ENCODE results near the gene SPI1.

The SPI1 gene

GRCh38 chr11:47378010-47378835, at the start of gene SPI1:
SPI1 (minus strand) TSS chr11:47378547; CDS start chr11:47378353, 194 bp downstream.
- DNase-seq, result no peak

DNA sequence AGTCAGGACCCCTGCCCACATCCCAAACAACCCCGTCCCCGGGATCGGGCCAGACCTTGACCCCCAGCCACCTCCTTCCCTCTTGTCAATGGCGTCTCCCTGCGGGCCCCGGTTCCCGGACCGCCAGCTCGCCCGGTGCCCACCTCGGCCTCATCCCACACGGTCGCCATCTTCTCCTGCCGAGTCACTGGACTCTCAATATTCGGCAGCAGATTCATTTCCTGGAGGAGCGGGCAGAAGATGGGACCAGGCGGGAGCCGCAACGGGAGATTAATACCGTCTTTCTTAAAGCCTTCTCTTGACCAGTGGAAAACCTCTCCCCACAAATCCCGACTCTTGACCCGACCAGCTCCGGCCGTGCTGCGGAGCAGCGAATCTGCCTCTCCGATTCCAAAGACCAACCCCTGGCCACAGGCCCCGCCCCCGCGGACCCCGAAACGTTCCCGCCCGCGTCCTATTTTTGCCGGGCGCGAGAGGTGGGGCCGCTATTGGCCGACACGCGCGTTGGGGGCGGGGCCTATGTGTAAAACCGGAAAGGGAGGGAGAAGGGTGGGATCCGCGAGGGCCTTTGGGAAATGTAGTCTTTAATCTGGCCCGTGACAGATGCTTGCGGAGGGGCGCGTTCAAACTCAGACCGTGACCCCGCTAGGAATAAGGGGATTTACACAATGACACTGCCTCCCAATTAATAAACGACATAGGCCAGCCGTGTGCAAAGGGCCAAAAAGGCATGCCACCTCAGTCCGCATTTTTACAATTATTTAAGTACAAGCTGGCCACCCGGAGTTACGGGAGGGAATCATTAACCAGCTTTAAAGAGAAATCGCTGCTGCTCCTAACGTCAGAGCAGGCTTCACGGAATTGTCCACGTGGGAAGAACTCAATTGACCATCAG, 48.0 kb upstream of the SPI1 start, which contains the start of gene PSMC3:
Gene PSMC3, minus strand, starts transcription at position 378 of the 895 bp plus-strand sequence. Its CDS starts 160 bp downstream, at position 218.
- DNase-seq, result peak; percentile 98

DNA sequence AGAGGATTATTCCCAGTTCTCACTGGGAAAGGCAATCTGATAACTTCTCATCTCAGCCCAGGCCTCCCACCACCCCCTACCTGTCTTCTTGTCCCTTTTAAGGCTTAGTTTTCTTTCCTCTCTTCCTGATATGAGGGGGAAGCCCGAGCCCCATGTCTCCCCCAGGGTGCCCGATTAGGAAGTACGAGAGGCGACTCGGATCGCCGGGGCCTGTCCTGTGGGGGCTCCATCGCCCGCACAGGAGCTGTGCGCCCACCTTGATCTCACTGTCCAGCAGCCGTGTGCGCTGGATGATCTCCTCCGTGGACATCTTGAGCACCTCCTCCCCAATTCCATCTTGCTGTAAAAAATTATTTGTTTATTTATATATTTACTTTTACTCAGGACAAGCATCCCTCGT, 47.3 kb upstream of the SPI1 start:
- no peak for DNase-seq

DNA sequence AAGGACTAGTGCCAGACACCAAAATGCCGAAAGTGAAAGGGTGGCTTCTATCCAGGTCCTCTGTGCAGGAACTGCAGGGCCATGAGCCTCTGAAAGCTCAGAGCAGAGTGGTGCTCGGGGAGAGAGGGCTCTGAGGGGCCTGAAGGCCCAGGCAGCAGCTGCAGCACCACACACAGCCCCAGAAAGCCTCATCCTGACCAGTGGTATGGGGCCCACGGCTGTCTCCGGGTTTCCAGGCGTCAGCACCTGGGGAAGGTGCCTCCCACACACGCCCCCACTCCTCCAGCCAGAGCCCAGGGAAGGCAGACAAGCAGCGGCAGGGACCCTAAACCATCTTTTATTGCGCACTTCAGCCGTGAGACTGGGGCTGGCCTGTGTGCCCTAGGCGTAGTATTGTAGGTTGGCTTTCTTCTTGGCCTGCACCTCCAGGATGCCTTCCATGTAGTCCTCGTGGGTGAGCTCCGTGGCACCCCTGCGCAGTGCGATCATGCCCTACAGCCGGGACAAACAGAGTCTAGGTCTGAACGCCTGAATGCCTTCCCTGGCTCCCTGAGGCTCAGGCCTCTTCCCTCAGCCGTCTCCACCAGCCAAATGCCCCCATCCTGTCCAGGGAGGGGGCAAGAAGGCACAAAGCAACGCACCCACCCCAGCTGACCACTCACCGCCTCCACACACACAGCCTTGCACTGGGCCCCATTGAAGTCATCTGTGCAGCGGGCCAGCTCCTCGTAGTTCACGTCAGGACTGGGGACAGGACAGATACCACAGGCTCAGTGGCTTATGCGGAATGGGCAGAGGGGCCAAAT, 40.3 kb upstream of the SPI1 start:
- no peak for DNase-seq

DNA sequence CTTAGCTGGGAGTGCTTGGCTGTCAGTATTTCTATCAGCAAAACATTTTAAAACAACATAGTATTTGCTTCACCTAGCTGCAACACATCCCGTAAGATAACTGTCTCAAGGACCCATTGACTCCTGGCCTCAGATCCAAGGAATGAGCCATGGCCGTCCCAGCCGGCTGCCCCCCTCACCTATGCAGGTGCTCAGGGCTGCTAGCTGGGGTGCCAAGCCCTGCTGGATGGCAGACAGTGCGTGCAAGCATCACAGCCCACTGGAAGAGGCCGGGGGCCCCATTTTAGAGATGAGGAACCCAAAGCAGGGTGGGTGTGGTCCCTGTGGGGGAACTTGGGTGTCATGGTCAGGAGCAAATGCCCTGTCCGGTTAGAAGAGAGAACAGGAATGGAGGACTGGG, 39.4 kb upstream of the SPI1 start:
- no peak for DNase-seq

DNA sequence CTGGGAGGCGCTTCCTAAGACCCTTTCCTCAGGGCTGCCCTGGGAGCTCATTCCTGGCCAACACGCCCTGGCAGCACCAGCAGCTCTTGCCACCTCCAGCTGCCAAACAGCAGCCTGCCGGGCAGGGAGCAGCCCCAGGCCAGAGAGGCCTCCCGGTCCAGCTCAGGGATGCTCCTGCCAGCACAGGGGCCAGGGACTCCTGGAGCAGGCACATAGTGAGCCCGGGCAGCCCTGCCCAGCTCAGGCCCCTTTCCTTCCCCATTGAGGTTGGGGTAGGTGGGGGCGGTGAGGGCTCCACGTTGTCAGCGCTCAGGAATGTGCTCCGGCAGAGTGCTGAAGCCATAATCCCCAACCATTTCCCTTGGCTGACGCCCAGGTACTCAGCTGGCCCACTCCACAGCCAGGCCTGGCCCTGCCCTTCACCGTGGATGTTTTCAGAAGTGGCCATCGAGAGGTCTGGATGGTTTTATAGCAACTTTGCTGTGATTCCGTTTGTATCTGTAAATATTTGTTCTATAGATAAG, 37.7 kb upstream of the SPI1 start:
- DNase-seq, result peak; percentile 87

DNA sequence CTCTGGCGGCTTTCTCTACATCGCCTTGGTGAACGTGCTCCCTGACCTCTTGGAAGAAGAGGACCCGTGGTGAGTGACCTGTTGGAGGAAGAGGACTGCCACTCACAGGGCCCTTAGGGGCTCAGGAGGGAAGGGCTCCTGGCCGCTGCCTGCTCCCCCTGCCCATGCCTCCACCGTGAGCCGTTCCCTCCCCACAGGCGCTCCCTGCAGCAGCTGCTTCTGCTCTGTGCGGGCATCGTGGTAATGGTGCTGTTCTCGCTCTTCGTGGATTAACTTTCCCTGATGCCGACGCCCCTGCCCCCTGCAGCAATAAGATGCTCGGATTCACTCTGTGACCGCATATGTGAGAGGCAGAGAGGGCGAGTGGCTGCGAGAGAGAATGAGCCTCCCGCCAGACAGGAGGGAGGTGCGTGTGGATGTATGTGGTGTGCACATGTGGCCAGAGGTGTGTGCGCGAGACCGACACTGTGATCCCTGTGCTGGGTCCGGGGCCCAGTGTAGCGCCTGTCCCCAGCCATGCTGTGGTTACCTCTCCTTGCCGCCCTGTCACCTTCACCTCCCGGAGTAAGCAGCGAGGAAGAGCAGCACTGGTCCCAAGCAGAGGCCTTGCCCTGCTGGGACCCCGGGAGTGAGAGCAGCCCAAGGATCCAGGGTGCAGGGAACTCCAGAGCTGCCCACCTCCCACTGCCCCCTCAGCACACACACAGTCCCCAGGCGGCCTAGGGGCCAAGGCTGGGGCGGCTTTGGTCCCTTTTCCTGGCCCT, 36.9 kb upstream of the SPI1 start:
- DNase-seq, result no peak

DNA sequence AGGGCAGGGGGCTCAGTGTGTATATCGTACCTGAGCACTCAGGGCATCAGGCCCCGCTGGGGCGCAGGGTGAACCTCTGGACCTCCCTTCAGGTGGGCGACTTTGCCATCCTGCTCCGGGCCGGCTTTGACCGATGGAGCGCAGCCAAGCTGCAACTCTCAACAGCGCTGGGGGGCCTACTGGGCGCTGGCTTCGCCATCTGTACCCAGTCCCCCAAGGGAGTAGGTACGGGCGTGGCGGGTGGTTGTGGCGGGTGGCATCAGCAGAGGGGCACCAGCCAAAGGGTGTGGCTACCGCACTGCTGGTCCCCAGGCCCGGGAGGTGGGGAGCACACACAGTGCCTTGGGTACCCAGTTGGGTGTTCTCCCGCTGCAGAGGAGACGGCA, 36.3 kb upstream of the SPI1 start:
- DNase-seq, result no peak

DNA sequence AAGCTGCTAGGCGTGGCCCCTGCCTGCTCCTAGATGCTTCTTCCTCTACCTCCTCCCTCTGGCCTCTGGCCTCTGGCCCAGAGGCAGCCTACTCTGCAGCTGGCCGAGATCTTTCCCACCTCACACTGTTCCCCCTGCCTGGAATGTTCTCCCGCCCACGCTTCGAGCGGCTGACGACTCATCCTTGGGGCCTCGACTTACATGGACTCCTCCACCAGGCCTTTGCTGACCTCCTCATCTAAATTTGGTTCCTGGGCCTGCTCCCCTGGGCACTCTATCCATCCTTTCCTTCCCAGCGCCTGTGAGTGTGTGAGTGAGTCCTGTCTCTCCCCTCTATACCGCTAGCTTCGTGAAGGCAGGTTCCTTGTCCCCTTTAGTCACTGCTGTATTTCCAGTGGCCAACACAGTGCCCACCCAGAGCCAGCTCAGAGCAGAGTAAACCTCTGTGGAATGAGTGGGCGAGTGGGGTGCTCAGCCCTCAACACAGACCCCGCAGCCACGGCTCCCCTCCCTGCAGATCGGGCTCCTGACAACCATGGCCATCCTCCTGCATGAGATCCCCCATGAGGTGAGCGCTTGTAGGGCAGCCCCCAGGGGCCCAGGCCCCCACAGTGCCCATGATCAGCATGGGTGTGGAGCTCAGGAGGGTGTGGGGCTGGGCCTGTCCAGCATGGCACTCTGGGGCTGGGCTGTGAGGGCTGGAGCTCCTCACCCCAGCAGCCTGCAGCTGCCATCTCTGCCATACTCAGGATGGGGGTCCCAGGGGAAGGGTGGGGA, 35.7 kb upstream of the SPI1 start:
- no peak for DNase-seq

DNA sequence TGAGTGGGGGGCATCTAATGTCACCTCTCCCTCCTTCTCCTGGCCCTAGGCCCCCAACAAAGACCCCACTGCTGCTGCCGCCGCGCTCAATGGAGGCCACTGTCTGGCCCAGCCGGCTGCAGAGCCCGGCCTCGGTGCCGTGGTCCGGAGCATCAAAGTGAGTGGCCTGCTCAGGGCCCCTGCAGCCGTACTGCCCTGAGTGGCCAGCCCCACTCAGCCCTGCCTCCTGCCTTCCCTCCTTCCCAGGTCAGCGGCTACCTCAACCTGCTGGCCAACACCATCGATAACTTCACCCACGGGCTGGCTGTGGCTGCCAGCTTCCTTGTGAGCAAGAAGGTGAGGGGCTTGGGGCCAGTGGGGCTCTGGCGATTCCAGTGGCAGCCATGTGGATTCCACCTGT, 35.0 kb upstream of the SPI1 start:
- DNase-seq, result no peak

DNA sequence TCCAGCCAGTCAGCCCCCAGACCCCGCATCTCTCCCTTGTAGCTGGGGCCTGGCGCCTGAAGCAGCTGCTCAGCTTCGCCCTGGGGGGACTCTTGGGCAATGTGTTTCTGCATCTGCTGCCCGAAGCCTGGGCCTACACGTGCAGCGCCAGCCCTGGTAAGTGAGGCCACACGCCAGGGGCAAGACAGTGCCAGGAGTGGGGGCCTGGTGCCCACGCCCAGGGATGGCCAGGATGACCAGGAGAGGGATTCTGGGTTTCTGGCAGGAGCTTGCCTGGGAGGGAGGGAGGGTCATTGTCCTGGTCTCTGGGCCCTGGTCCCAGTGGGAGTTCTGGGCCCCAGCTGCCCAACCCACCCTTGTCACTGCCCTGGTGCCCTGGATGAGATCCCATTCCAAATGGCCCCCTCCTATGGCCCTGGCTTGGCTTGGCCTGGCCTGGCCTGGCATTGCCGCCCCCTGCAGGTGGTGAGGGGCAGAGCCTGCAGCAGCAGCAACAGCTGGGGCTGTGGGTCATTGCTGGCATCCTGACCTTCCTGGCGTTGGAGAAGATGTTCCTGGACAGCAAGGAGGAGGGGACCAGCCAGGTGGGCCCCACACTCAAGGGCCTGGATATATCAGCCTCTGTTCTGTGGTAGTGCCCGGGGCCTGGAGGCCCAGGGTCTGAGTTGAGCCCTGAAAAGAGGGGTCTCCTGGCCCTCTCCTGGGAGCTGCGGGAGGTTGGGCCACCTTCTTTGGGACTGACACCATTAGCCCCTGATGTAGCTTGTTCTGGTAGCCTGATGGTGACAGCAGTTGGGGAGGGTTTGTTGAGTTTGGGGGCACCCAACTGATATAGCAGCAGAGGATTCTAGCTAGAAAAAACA, 33.8 kb upstream of the SPI1 start:
- DNase-seq, result no peak

DNA sequence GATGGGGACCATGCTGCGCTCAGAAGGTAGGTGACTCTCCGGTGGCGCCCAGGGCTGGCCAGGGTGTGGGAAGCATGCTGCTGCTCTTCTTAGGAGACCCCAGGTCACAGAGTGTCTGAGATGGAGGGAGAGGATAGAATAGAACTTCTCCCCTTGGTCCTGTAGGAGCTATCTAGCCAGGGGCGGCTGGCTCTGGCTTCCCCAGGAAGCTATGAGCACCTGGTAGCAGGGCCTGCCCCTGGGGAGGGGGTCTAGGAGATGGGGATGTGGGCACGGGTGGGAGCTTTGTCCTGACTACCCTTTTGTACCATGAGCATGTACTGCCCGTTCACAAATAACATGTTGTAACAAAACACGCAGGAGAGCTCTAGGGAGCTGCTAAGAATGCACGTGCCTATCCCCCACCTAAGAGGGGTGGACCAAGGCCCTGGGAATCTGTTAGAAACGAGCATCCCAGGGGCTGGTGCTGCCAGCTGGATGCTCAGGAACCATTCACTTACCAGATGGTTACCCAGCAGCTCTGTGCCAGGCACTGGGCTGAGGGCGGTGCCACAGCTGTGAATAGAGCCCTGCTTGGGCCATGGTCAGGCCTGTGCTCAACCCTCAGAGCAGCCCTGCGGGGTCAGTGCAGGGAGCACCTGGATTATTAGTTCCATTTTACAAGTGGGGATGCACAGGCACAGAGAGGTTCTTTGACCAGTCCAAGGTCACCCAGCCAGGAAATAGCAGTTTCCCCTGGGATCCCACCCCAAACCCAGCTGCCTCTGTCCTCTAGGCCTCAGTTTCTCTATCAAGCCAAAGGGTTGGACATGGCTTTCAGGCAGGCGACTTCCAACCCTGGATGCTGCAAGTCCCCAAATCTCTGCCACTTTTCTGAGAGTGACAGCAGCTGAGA, 32.3 kb upstream of the SPI1 start:
- no peak for DNase-seq

- DNase-seq, result no peak
Measured at GRCh38 chr11:47409440-47410369, 31.4 kb upstream of the SPI1 start.

DNA sequence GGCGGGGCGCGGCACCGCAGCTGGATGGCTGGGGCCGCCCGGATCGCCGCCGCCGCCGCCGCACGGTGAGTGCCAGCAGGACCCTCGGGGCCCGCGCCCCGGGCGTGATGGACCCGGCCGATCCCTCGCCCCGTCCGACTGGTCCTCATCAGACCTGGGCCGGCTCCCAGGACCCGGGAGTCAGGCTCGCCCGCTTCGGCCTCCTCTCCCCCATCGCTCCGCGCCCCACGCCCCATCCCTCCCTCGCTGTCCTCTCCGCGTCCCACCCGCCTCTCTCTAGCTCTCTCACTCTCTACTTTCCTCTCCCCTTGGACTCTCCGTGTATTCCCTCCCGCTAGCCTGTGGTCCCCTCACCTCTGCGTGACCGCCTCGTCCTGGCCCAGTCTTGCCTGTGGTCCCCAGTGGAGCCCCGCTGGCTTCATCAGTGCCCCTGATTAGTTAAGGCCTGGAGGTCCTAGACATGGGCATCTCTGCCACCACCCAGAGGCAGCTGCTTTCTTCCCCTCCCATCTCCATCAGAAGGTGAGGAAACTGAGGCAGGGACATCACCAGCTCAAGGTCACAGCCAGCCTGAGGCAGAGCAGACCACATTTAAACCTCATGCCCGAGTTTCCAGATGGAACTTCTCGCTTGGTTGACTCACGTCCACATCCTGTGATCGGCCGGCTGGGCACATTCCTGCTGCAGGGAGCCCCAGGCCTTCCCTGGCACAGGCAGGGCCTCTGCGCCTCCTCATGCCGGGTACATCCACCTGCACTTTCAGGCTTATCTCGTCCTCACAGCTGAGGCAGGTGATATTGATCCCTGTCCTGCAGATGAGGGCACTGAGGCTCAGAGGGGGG, 30.5 kb upstream of the SPI1 start:
- peak; percentile 47 for DNase-seq

DNA sequence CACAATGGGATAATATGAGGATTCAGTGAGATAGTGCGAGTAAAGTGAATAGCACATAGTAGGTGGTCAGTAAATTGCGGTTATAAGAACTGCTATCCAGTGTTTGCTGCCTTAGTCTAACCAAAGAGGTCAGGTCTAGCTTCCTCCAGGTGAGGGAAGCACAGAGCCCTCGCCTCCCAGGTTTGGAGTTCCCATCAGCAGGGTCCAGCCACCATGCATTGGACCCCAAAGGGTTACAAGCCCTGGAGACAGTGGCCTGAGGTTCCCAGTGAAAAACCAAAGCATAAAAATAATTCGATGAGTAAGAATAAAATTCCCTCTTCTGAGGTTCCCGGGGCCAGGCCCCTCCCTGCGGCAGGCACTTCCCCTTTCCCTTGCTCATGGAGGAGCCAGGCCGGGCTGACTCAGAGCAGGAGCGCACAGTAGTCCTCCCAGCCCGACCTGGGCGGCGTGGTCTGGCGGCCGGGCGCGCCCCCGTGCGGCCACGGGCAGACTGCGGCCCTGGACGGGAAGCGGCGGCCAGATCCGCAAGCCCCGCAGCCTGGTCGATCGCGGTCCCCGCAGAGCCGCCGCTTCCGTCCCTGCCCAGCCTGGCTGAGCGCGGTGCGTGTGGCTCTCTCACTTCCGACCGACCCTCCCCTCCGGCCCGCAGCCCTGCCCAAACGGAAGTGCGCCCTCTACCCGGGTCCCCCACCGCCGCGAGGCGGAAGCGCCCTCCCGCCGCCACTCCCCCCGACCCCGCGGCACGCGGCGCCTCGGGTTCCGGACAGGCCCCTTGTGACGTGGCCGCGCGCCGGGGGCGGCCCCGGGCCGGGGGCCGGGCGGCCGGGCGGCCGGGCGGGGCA, 29.6 kb upstream of the SPI1 start, which contains the start of gene SLC39A13:
Gene SLC39A13, plus strand, starts transcription at position 845 of the 845 bp plus-strand sequence. CDS start 1,505 bp downstream, outside the sequence.
- peak; percentile 94 for DNase-seq
